A549 (cell line): ENCODE measurements around the gene PHTF2. TPM values are rescaled to one million over a fixed set of nuclear protein-coding genes. Genes with fewer than 3 reads are reported as not detected.

Experiments used
- ATAC-seq, 2 experiments: fragments of 200-7000 bp in 1 of 2; fragments of >200 bp in 1 of 2; cut with Nextera tagmentation in 1 of 2; cut with Tn5 transposase in 1 of 2; 3 replicates each; pipeline versions ENCODE4 v1.8.0 to v1.9.1; 2018 to 2020; ENCODE audit warnings: mild to moderate bottlenecking in 1 of 2, moderate library complexity in 1 of 2
- CTCF ChIA-PET: fragments of 300-600 bp; sonication (Branson Sonifier 250); formaldehyde crosslinking; extraction: SDS; loops from one replicate; lab custom pipeline; 2021; ENCODE audit warnings: antibody characterized with exemption, inconsistent platforms; lab: Yijun Ruan, JAX
- POLR2A ChIA-PET: fragments of 350-600 bp; formaldehyde crosslinking; extraction: SDS; loops from one replicate; lab custom pipeline; 2021; ENCODE audit warnings: antibody characterized with exemption, inconsistent platforms; lab: Yijun Ruan, JAX
- DNase-seq, 2 experiments: peaks; one replicate each; pipeline versions ENCODE4 v3.0.0 to v3.0.0-alpha.2; 2011 to 2016; ENCODE audit warnings: low read depth in 1 of 2, low spot score in 1 of 2
- FAIRE-seq: peaks from 2 replicates; lab custom pipeline; 2011; peaks lifted over from hg19 to GRCh38; lab: Jason Lieb, UNC
- H3K27ac ChIP-seq, 2 experiments: fragments of >200 bp; sonication (Bioruptor Twin); formaldehyde crosslinking; 3 replicates each; pipeline ENCODE4 v1.5.1; 2016 to 2017
- H3K4me1 ChIP-seq: fragments of >200 bp; sonication (Bioruptor Twin); formaldehyde crosslinking; 3 replicates; pipeline ENCODE4 v1.6.1; 2016
- H3K4me2 ChIP-seq: fragments of >200 bp; sonication (Bioruptor Twin); formaldehyde crosslinking; 3 replicates; pipeline ENCODE4 v1.6.1; 2016
- H3K4me3 ChIP-seq: fragments of >200 bp; sonication (Bioruptor Twin); formaldehyde crosslinking; 3 replicates; pipeline ENCODE4 v1.5.1; 2016
- H3K9me3 ChIP-seq: fragments of >200 bp; sonication (Bioruptor Twin); formaldehyde crosslinking; 3 replicates; pipeline ENCODE4 v1.6.1; 2016
- CBX2 ChIP-seq: fragments of 200-600 bp; sonication (generic); IDR thresholded peaks from 2 replicates; pipeline ENCODE4 v1.6.1; 2016; ENCODE audit warnings: low read depth, mild to moderate bottlenecking, borderline replicate concordance
- CHD2 ChIP-seq: fragments of 150-350 bp; IDR thresholded peaks from 2 replicates; pipeline ENCODE4 v1.6.1; 2014; ENCODE audit warnings: low read length; ENCODE audit not compliant: partially characterized antibody
- EHMT2 ChIP-seq: fragments of 200-600 bp; sonication (generic); IDR thresholded peaks from 2 replicates; pipeline ENCODE4 v1.6.1; 2016; ENCODE audit warnings: antibody characterized with exemption, low read depth, mild to moderate bottlenecking, moderate library complexity
- FOSB ChIP-seq: fragments of 250-450 bp; sonication (Bioruptor Pico); IDR thresholded peaks from 2 replicates; pipeline ENCODE4 v1.5.0; 2020; ENCODE audit warnings: mild to moderate bottlenecking, moderate library complexity
- GATA3 ChIP-seq: IDR thresholded peaks from 2 replicates; pipeline ENCODE4 v1.6.1; 2012; ENCODE audit warnings: borderline replicate concordance
- HOXA7 ChIP-seq: fragments of 250-450 bp; sonication (Bioruptor Pico); IDR thresholded peaks from 2 replicates; pipeline ENCODE4 v1.5.0; 2020; ENCODE audit warnings: mild to moderate bottlenecking, moderate library complexity
- HOXB5 ChIP-seq: fragments of 250-450 bp; sonication (Bioruptor Pico); IDR thresholded peaks from 2 replicates; pipeline ENCODE4 v1.5.0; 2020; ENCODE audit warnings: mild to moderate bottlenecking, moderate library complexity
- JUN ChIP-seq, 2 experiments: fragments of >200 bp; sonication (Bioruptor Twin); formaldehyde crosslinking; IDR thresholded peaks; 2 replicates in 1 of 2; 3 replicates in 1 of 2; pipeline ENCODE4 v1.6.1; 2016 to 2017
- JUNB ChIP-seq: fragments of >200 bp; sonication (Bioruptor Twin); formaldehyde crosslinking; IDR thresholded peaks from 2 replicates; pipeline ENCODE4 v1.6.1; 2016
- KDM1A ChIP-seq: fragments of 200-600 bp; sonication (generic); IDR thresholded peaks from 2 replicates; pipeline ENCODE4 v1.6.1; 2016; ENCODE audit warnings: low read depth, mild to moderate bottlenecking
- MAFK ChIP-seq: fragments of 450-650 bp; IDR thresholded peaks from 2 replicates; pipeline ENCODE4 v1.6.1; 2014; ENCODE audit not compliant: partially characterized antibody
- MAZ ChIP-seq: fragments of 150-350 bp; IDR thresholded peaks from 2 replicates; pipeline ENCODE4 v1.6.1; 2014; ENCODE audit warnings: antibody characterized with exemption, low read depth, low read length, borderline replicate concordance
- NPAS2 ChIP-seq: fragments of 250-450 bp; sonication (Bioruptor Pico); IDR thresholded peaks from 2 replicates; pipeline ENCODE4 v1.8.0; 2022; ENCODE audit warnings: mild to moderate bottlenecking, moderate library complexity, borderline replicate concordance
- NR3C1 ChIP-seq: fragments of >200 bp; sonication (Bioruptor Twin); formaldehyde crosslinking; IDR thresholded peaks from 3 replicates; pipeline ENCODE4 v1.6.1; 2017
- PHF8 ChIP-seq: fragments of 200-600 bp; sonication (generic); IDR thresholded peaks from 2 replicates; pipeline ENCODE4 v1.6.1; 2016; ENCODE audit warnings: low read depth, mild to moderate bottlenecking, antibody characterized with exemption, moderate library complexity, borderline replicate concordance
- POLR2A ChIP-seq: IDR thresholded peaks from 2 replicates; pipeline ENCODE4 v1.6.1; 2012; ENCODE audit warnings: mild to moderate bottlenecking, low read length
- RARB ChIP-seq: fragments of 250-450 bp; sonication (Bioruptor Pico); IDR thresholded peaks from 2 replicates; pipeline ENCODE4 v1.8.0; 2021; ENCODE audit warnings: mild to moderate bottlenecking, moderate library complexity
- RFX5 ChIP-seq: fragments of 450-650 bp; IDR thresholded peaks from 2 replicates; pipeline ENCODE4 v1.7.1; 2014; ENCODE audit warnings: antibody characterized with exemption, mild to moderate bottlenecking, moderate library complexity
- SMC3 ChIP-seq: fragments of >200 bp; sonication (Bioruptor Twin); formaldehyde crosslinking; IDR thresholded peaks from 3 replicates; pipeline ENCODE4 v1.6.1; 2018; ENCODE audit warnings: inconsistent platforms
- SREBF2 ChIP-seq: fragments of 450-650 bp; IDR thresholded peaks from 2 replicates; pipeline ENCODE4 v1.6.1; 2014; ENCODE audit warnings: mild to moderate bottlenecking, moderate library complexity
- TFCP2L1 ChIP-seq: fragments of 250-450 bp; sonication (Bioruptor Pico); IDR thresholded peaks from 2 replicates; pipeline ENCODE4 v1.5.0; 2021; ENCODE audit warnings: mild to moderate bottlenecking
- TP53 ChIP-seq: fragments of 250-450 bp; sonication (Bioruptor Pico); IDR thresholded peaks from 2 replicates; pipeline ENCODE4 v1.5.0; 2021; ENCODE audit warnings: mild to moderate bottlenecking, moderate library complexity
- ZC3H11A ChIP-seq: fragments of 450-650 bp; IDR thresholded peaks from 2 replicates; pipeline ENCODE4 v1.6.1; 2014; ENCODE audit warnings: antibody characterized with exemption, mild to moderate bottlenecking
- ZFP36 ChIP-seq: fragments of 450-650 bp; IDR thresholded peaks from 2 replicates; pipeline ENCODE4 v1.6.1; 2014; ENCODE audit warnings: borderline replicate concordance; ENCODE audit not compliant: partially characterized antibody
- ZSCAN20 ChIP-seq: fragments of 250-450 bp; sonication (Bioruptor Pico); IDR thresholded peaks from 2 replicates; pipeline ENCODE4 v1.8.0; 2022; ENCODE audit warnings: mild to moderate bottlenecking, moderate library complexity
- WGBS: methylation state at CpG from one replicate; pipeline ENCODE4 v1.1.6; 2017; ENCODE audit errors: missing lambda C conversion rate; 5-methylcytosine and 5-hydroxymethylcytosine counted together
- polyA plus RNA-seq, 4 experiments: library from polyadenylated mRNA; depleted of rRNA in 3 of 4; stranded (reverse); fragments of >200 nt; fragmentation: RNase III in 1 of 4; extraction: RNeasy Plus Mini Kit Qiagen cat#74134 plus additional on column Dnase treatment in 1 of 4; gene quantifications; 2 replicates in 3 of 4; 3 replicates in 1 of 4; pipeline ENCODE4 v1.2.3, GENCODE V29; 2011 to 2017
- TF ChIP-seq, protein P1 (sequence below): fragments of >200 bp; sonication (Bioruptor Twin); formaldehyde crosslinking; IDR thresholded peaks from 3 replicates; pipeline ENCODE4 v1.6.1; 2016
- TF ChIP-seq, protein P2 (sequence below): IDR thresholded peaks from 2 replicates; pipeline ENCODE4 v1.6.1; 2012; ENCODE audit warnings: low read depth, borderline replicate concordance
- TF ChIP-seq, protein P3 (sequence below): IDR thresholded peaks from 2 replicates; pipeline ENCODE4 v1.6.1; 2012

PHTF2 gene
- polyA plus RNA-seq, 2 of the 4 experiments (the other 2 are of a cell fraction), result 14.5 to 41.6 TPM

DNA sequence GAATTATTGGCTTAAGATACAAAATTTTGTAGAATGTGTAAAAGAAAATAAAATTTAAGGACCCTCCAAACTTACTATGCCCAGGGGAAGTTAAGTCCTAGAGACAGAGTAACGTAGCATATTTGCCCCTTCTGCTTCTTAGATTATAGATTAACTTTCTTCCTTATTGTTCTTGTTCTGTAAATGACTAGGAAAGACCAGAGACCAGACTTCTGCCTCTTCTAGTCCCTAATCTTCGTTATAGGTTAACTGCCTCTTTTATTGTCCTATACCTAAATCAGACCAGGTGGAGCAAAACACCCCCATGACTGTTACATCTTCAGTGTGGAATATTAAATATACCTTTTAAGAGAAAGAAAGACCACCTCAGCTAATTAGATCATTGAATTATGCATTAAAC is 160.5 kb downstream of the PHTF2 start:
- no peak for FAIRE-seq
- no peaks in the 10 kb centered on the region for H3K4me1 ChIP-seq
- H3K4me3 ChIP-seq, result no peak overlapping the region
- 85% methylated on average over 2 of the region's 2 CpGs for WGBS
- ChIA-PET CTCF (interaction anchor here (0.7 to 0.8 kb wide), 2 partner anchors 23 to 161 kb away, joined by 3 read pairs; partner anchors contain the start of genes PHTF2 and TMEM60), POLR2A (no interaction called here)
- no peak for DNase-seq
- H3K9me3 ChIP-seq, result no peaks in the 10 kb centered on the region
- H3K27ac ChIP-seq, result no peak overlapping the region
- no peak for TF ChIP-seq ZSCAN20
- no peak for TF ChIP-seq JUN (IDR thresholded peaks at IDR 0.05)
- TF ChIP-seq HOXA7, result no peak
- no peak for TF ChIP-seq SREBF2
- TF ChIP-seq PHF8, result no peak
- TF ChIP-seq CHD2, result no peak
- TF ChIP-seq GATA3, result no peak
- TF ChIP-seq TP53 (CRISPR knock-in tag), result no peak
- ATAC-seq, result no peak
- no peak overlapping the region for H3K4me2 ChIP-seq

DNA sequence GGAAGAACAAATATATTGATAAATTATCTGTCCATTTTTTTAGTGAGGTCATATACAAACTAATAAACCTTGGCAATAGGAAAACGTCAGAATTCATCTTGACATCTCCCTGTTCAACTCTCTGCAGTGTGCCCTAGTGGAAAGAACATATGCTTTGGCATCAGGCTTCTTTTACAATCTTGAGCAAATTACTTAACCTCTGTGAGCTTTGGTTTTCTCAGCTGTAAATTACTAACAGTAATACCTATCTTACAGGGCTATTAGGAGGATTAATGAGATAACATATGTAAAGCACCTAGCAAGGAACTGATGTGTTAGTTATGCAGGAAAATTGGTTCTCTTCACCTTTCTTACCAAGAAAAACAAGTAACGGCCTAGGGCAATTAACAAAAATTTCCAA is 161.8 kb downstream of the PHTF2 start:
- FAIRE-seq (no peak), ATAC-seq (no peak), DNase-seq (no peak)
- CTCF ChIA-PET, result interaction anchor here (1.2 kb wide), 1 partner anchor 80 kb away, joined by 4 read pairs; no protein-coding TSS in a partner anchor
- Histone ChIP-seq H3K4me3 (no peak overlapping the region), H3K9me3 (no peaks in the 10 kb centered on the region), H3K4me2 (no peak overlapping the region), H3K27ac (no peak overlapping the region), H3K4me1 (no peaks in the 10 kb centered on the region)
- TF ChIP-seq FOSB (no peak), GATA3 (no peak), TFCP2L1 (CRISPR knock-in tag) (no peak), EHMT2 (no peak), JUNB (no peak), SMC3 (no peak), KDM1A (no peak), ZFP36 (no peak), CBX2 (no peak), HOXB5 (CRISPR knock-in tag) (no peak), RARB (CRISPR knock-in tag) (no peak), NPAS2 (CRISPR knock-in tag) (no peak), CHD2 (no peak), MAFK (no peak), ZC3H11A (no peak), MAZ (no peak), POLR2A (no peak)
- TF ChIP-seq, protein P1, sequence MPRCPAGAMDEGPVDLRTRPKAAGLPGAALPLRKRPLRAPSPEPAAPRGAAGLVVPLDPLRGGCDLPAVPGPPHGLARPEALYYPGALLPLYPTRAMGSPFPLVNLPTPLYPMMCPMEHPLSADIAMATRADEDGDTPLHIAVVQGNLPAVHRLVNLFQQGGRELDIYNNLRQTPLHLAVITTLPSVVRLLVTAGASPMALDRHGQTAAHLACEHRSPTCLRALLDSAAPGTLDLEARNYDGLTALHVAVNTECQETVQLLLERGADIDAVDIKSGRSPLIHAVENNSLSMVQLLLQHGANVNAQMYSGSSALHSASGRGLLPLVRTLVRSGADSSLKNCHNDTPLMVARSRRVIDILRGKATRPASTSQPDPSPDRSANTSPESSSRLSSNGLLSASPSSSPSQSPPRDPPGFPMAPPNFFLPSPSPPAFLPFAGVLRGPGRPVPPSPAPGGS, result no peak
- TF ChIP-seq, protein P2, sequence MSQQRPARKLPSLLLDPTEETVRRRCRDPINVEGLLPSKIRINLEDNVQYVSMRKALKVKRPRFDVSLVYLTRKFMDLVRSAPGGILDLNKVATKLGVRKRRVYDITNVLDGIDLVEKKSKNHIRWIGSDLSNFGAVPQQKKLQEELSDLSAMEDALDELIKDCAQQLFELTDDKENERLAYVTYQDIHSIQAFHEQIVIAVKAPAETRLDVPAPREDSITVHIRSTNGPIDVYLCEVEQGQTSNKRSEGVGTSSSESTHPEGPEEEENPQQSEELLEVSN, result no peak
- 78% methylated on average over 2 of the region's 2 CpGs for WGBS
- POLR2A ChIA-PET, result no interaction called here

DNA sequence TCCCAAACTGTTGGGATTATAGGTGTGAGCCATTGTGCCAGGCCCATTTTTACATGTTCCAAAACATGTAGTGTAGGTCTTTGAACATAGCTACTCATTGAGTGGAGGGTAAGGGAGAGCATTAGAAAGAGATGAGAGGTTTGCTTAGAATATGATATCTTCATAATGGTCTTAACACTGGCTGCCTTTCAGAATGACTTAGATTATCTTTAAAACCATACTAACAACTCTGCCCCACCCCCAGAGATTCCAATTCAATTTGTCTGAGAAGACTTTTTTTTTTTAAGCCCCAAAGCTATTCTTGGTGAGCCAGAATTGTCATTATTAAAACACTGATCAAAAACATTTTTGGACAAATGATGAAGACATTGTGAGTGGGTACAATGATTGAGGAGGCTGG is 168.9 kb downstream of the PHTF2 start:
- H3K4me3 ChIP-seq, result no peak overlapping the region
- no peak for DNase-seq
- TF ChIP-seq NR3C1 (no peak), SMC3 (no peak), JUNB (no peak), PHF8 (no peak), RFX5 (no peak)
- TF ChIP-seq, protein P3, sequence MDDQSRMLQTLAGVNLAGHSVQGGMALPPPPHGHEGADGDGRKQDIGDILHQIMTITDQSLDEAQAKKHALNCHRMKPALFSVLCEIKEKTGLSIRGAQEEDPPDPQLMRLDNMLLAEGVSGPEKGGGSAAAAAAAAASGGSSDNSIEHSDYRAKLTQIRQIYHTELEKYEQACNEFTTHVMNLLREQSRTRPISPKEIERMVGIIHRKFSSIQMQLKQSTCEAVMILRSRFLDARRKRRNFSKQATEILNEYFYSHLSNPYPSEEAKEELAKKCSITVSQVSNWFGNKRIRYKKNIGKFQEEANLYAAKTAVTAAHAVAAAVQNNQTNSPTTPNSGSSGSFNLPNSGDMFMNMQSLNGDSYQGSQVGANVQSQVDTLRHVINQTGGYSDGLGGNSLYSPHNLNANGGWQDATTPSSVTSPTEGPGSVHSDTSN, result no peak
- no peaks in the 10 kb centered on the region for H3K4me1 ChIP-seq
- no peaks in the 10 kb centered on the region for H3K9me3 ChIP-seq
- no peak overlapping the region for H3K27ac ChIP-seq
- no peak overlapping the region for H3K4me2 ChIP-seq
- no peak for FAIRE-seq
- no peak for ATAC-seq
- ChIA-PET POLR2A (no interaction called here), CTCF (interaction anchor here (0.8 to 1.1 kb wide), 2 partner anchors 8 to 27 kb away, joined by 3 read pairs; no protein-coding TSS in a partner anchor)
